ENCODE measurements around the gene TTC12. TPM values are rescaled to one million over a fixed set of nuclear protein-coding genes. Genes with fewer than 3 reads are reported as not detected.
A peak's percentile ranks its signal among the peaks of the same experiment; 100 is the strongest.

TTC12 gene
- polyA plus RNA-seq, 3 donors = 31.2 to 48.3 (median 31.2) TPM

GRCh38 chr11:113313601-113314000 lies 782 bp upstream of the TTC12 start:
- no peak for DNase-seq (ENCODE audit: extremely low read depth in 1 of 11, low read depth in 9 of 11, low spot score in 4 of 11)

- no peak for DNase-seq (ENCODE audit: extremely low read depth in 1 of 11, low read depth in 9 of 11, low spot score in 4 of 11)
Measured at GRCh38 chr11:113314065-113314388, 356 bp upstream of the TTC12 start.

DNA sequence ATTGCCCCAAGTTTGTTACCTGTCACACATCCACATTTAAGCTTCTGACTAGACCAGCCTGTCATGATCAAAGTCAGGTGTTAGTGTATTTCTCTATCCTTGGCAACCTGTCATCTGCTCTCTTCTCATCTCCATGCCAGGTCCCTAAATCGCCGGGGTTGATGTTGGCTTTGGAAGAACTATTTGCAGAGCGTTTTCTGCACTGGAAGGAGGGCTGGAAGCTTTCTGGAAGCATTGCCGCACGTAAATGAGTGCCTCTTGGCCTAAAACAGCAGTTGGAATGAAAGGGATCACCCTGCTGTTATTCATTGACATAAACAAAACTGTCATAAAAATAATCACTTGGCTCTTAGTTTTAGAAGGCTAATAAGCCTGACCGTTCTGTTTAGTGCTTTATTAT lies 1.4 kb downstream of the TTC12 start:
- peak in 2 of 11 donors; percentile 20 to 23 for DNase-seq (ENCODE audit: extremely low read depth in 1 of 11, low read depth in 9 of 11, low spot score in 4 of 11)

DNA sequence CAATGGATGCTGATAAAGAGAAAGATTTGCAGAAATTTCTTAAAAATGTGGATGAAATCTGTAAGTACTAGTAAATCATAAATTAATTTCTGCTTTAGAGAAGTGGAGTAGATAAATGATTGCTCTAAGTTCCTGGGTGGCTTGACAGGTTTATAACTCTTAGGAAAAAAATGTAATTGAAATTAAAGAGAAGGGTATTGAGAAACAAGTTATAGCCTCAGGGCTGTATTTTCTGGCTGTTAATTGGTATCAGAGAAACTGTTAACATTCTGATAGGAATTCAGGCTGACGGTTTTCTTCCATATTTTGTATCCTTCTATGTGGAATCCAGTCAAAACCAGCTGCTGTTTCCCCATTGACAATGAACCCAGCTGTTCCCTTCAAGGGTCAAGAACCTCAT lies 1.9 kb downstream of the TTC12 start:
- DNase-seq (ENCODE audit: extremely low read depth in 1 of 11, low read depth in 9 of 11, low spot score in 4 of 11) = no peak

DNA sequence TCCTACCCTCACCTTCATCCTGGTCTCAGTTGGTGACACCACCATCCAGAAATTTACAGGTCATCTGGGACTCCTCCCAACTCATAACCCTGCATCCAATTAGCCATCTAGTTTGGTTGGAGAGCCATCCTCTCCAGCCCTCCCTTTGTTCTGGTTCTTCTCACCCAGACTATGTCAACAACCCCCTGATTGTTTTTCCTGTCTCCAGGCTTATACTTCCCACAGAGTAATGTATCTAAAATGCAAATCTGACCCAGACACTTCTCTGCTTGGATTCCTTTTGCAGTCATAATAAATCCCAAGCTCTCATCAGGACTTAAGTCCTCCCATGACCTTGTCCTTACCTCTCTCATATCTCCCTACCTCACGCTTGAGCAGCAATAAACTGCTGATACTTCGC lies 3.0 kb downstream of the TTC12 start:
- DNase-seq (ENCODE audit: extremely low read depth in 1 of 11, low read depth in 9 of 11, low spot score in 4 of 11) = no peak

DNA sequence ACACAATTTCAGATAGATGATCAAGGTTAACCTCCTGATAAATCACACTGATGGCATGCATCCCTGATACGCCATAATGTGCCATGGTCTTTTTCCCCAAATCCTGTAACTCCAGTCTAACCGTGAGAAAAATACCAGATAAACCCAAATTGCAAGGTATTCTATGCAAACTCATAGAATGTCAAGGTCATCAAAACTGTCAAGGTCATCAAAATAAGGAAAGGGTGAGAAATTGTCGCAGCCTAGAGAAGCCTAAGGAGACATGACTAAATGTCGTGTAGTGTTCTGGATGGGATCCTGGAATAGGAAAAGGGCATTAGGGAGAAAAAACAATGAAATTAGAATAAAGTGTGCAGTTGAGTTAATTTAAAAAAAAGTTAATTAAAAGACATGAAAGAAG lies 4.7 kb downstream of the TTC12 start:
- no peak for DNase-seq (ENCODE audit: extremely low read depth in 1 of 11, low read depth in 9 of 11, low spot score in 4 of 11)

DNA sequence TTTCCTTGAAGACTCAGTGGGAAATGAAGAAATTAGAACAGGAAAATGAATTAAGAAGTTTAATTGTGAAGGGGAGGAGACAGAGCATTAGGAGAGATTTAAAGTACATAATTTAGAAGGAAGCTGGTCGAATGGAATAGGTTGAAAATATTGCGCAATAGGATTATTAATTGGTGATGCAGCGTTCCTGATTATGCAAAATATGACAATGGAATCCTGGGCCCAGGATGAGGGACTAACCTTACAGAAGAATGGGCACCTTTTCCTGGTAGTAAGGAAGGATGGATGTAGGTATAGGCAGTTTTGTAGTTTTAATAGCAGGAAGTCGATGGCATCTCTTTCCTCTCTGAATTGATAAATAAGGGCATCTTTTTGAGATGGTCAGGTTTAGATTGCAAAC lies 7.8 kb downstream of the TTC12 start:
- no peak for DNase-seq (ENCODE audit: extremely low read depth in 1 of 11, low read depth in 9 of 11, low spot score in 4 of 11)

- DNase-seq (ENCODE audit: extremely low read depth in 1 of 11, low read depth in 9 of 11, low spot score in 4 of 11) = no peak
Measured at GRCh38 chr11:113324250-113324649, 9.9 kb downstream of the TTC12 start.

- no peak for DNase-seq (ENCODE audit: extremely low read depth in 1 of 11, low read depth in 9 of 11, low spot score in 4 of 11)
Measured at GRCh38 chr11:113329725-113330124, 15.3 kb downstream of the TTC12 start.

DNA sequence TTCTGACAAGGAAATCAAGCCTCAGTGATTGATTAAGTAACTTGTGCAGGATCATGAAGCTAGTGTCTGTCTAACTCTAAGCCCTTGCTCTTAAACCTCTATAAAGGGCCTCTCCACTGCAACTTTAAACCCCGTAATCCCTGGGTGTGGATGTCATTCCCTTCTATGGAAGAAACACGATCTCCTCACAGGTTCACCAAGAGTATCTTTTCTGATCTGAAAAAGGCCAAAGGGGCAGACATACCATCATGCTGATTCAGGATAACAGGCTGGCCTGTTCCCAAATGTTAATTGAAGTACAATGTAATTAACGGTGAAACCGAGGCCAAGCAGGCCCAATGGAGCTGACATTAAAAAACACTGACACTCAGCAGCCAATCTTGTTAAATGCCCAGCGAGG lies 17.1 kb downstream of the TTC12 start:
- DNase-seq (ENCODE audit: extremely low read depth in 1 of 11, low read depth in 9 of 11, low spot score in 4 of 11) = no peak

GRCh38 chr11:113332023-113332422 lies 17.6 kb downstream of the TTC12 start:
- DNase-seq (ENCODE audit: extremely low read depth in 1 of 11, low read depth in 9 of 11, low spot score in 4 of 11) = no peak

DNA sequence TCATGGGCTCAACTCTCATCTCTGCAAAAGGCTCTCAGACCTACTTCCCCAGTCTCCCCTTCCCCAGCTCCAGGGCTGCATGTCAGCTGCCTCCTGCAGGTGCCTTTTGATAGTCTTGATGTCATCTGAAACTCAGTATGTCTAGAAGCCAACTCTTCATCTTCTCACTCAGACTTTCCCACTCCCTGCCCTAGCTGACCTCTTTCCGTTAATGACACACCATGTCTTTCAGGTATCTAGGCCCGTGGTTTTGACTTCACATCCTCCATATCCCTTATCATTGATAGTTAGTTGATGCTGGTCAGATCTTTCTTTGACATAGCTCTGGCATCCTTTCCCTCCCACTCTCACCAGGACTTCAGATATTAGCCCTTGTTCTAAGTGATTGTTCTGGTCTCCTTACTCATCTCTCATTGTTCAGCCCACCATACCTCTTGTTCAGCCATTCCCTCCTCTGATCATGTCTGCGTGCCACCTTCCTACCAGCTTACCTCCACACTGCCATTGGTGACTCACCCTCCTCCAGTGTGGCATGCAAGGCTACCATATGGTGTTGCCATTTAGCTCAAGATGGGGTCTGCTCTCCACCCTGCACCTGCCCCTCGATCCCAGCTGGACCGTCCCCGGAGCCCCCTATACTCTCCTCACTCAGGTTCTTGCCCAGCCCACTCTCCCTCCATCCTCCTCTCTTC lies 18.4 kb downstream of the TTC12 start:
- DNase-seq (ENCODE audit: extremely low read depth in 1 of 11, low read depth in 9 of 11, low spot score in 4 of 11) = no peak

DNA sequence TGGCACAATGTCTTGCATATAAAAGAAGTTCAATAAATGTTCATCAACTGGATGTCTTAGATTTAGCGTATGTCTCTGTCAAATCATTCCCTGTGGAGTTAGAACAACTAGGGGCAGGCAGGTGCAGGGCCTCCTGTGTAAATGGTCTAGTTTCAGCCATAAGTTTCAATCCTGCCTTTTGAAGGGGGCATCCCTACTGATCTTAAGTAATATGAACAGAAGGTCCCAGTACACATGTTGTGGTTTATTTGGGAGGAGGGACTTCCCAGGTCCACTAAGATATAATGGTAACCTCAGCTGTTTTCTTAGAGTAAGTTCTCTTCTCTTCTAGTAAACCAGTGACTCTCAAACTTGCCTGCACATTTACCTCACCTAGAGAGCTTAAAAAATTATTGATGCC lies 19.8 kb downstream of the TTC12 start:
- DNase-seq (ENCODE audit: extremely low read depth in 1 of 11, low read depth in 9 of 11, low spot score in 4 of 11) = no peak

DNA sequence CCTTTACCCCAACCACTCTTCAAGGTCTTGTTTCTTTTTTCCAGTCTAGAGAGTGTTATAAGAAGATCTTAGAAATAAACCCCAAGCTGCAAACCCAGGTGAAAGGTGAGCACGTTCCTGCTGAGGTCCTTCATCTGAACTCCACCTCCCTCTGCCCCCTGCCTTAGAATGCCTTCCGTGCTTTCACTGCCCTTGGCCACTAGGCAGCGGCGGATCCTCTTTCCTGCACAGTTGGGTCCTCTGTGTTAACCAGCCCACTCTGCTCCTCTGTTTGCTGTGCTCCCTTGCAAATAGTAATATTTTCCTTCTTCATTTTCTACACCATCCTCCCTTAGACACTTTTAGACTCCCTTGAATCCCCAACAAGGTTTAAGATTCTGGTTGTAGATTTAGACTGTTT lies 24.3 kb downstream of the TTC12 start:
- no peak for DNase-seq (ENCODE audit: extremely low read depth in 1 of 11, low read depth in 9 of 11, low spot score in 4 of 11)

- DNase-seq (ENCODE audit: extremely low read depth in 1 of 11, low read depth in 9 of 11, low spot score in 4 of 11) = no peak
Measured at GRCh38 chr11:113339929-113340589, 25.7 kb downstream of the TTC12 start.

DNA sequence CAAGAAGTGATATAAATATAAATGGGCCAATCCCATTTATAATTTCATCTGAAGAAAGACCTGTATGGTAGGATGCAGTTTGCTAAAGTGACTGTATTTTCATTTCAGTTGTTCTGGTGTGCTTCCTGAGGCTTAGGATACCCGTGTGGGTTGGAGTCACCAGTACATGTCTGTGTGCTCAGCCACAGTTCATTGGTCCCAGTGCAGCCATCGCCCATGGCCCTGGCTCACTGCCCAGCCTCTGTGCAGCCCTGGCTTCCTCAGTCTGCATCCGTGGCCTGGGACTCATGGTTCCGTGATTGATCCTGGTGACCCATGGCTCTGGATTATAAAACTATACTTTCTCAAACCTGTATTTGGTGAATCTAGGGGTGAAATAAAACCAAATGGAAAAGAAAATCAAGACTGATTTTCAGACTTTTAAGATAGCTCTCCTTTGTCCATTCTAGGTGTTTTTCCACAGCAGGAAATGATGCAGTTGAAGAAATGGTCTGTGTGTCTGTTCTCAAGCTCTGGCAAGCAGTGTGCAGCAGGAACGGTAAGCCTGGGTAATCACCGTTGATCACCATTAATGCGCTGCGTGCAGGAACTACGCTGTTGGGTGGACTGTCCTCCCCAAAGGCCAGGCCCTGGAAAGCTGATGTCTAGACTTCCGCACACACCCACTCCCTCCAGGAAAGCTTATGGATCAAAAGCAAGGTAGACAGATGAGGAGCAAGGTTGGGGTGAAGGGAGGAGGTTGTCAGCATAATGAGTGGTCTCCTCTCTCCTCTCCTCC lies 27.2 kb downstream of the TTC12 start:
- no peak for DNase-seq (ENCODE audit: extremely low read depth in 1 of 11, low read depth in 9 of 11, low spot score in 4 of 11)

GRCh38 chr11:113345978-113346377 lies 31.6 kb downstream of the TTC12 start:
- peak in 4 of 11 donors; percentile 0 to 20 (median 18) for DNase-seq (ENCODE audit: extremely low read depth in 1 of 11, low read depth in 9 of 11, low spot score in 4 of 11)

- no peak for DNase-seq (ENCODE audit: extremely low read depth in 1 of 11, low read depth in 9 of 11, low spot score in 4 of 11)
Measured at GRCh38 chr11:113349528-113349927, 35.1 kb downstream of the TTC12 start.

- DNase-seq (ENCODE audit: extremely low read depth in 1 of 11, low read depth in 9 of 11, low spot score in 4 of 11) = no peak
Measured at GRCh38 chr11:113350336-113351067, 36.1 kb downstream of the TTC12 start.

- DNase-seq (ENCODE audit: extremely low read depth in 1 of 11, low read depth in 9 of 11, low spot score in 4 of 11) = no peak
Measured at GRCh38 chr11:113351068-113351450, 36.7 kb downstream of the TTC12 start.

Measured in renal cortex interstitium (tissue), 11 donors.